Hindlimb muscle (tissue), 1 donor: ENCODE data around the gene PRLR. TPM values are rescaled to one million over a fixed set of nuclear protein-coding genes. Genes with fewer than 3 reads are reported as not detected.

Experiments
- DNase-seq: peaks from one replicate; pipeline ENCODE4 v3.0.0-alpha.2; 2013
- polyA plus RNA-seq: library from polyadenylated mRNA; unstranded; fragments of 120-200 nt; gene quantifications from one replicate; pipeline ENCODE4 v1.2.1, GENCODE V29; 2013; ENCODE audit not compliant: insufficient read length

The PRLR gene
- polyA plus RNA-seq, 1 donor = 0.15 TPM

- DNase-seq = no peak
Observed at GRCh38 chr5:35233121-35233520, 2.8 kb upstream of the PRLR start.

GRCh38 chr5:35232124-35232523 lies 1.8 kb upstream of the PRLR start:
- DNase-seq = no peak

- no peak for DNase-seq
Observed at GRCh38 chr5:35229076-35230037, 930 bp downstream of the PRLR start.

- DNase-seq = no peak
Observed at GRCh38 chr5:35228310-35228709, 2.0 kb downstream of the PRLR start.

- no peak for DNase-seq
Observed at GRCh38 chr5:35227720-35228119, 2.6 kb downstream of the PRLR start.

GRCh38 chr5:35223787-35224395 lies 6.4 kb downstream of the PRLR start:
- no peak for DNase-seq

- no peak for DNase-seq
Observed at GRCh38 chr5:35220967-35221366, 9.3 kb downstream of the PRLR start.

GRCh38 chr5:35218981-35219380 lies 11.3 kb downstream of the PRLR start:
- DNase-seq = no peak

- DNase-seq = no peak
Observed at GRCh38 chr5:35214051-35214450, 16.2 kb downstream of the PRLR start.

- no peak for DNase-seq
Observed at GRCh38 chr5:35213608-35214007, 16.7 kb downstream of the PRLR start.

- no peak for DNase-seq
Observed at GRCh38 chr5:35212122-35212982, 17.9 kb downstream of the PRLR start.

- no peak for DNase-seq
Observed at GRCh38 chr5:35209862-35210261, 20.4 kb downstream of the PRLR start.

- no peak for DNase-seq
Observed at GRCh38 chr5:35205606-35206005, 24.7 kb downstream of the PRLR start.

- no peak for DNase-seq
Observed at GRCh38 chr5:35205186-35205585, 25.1 kb downstream of the PRLR start.

- no peak for DNase-seq
Observed at GRCh38 chr5:35203403-35203802, 26.9 kb downstream of the PRLR start.

- no peak for DNase-seq
Observed at GRCh38 chr5:35202319-35203111, 27.8 kb downstream of the PRLR start.

GRCh38 chr5:35201291-35201690 lies 29.0 kb downstream of the PRLR start:
- no peak for DNase-seq

GRCh38 chr5:35199886-35200285 lies 30.4 kb downstream of the PRLR start:
- DNase-seq = no peak

- DNase-seq = peak; percentile 33
Observed at GRCh38 chr5:35198686-35199085, 31.6 kb downstream of the PRLR start.

- no peak for DNase-seq
Observed at GRCh38 chr5:35198075-35198474, 32.2 kb downstream of the PRLR start.

GRCh38 chr5:35197351-35197750 lies 32.9 kb downstream of the PRLR start:
- no peak for DNase-seq

GRCh38 chr5:35195472-35195852 lies 34.8 kb downstream of the PRLR start:
- DNase-seq = no peak
